Subcutaneous abdominal adipose tissue (tissue), 5 donors: ENCODE results near the gene PVALEF.

Source experiments
- H3K27ac ChIP-seq: one replicate; pipeline ENCODE4 v1.7.0; 2013; ENCODE audit warnings: low read depth, mild to moderate bottlenecking, inconsistent platforms, low read length, moderate library complexity
- H3K27me3 ChIP-seq, 5 donors: one replicate each; pipeline ENCODE4 v1.7.0; 2013; ENCODE audit warnings: low read length in 5 of 5, inconsistent platforms in 1 of 5; ENCODE audit not compliant: control insufficient read depth in 5 of 5, insufficient read depth in 4 of 5
- H3K36me3 ChIP-seq, 5 donors: one replicate each; pipeline ENCODE4 v1.7.0; 2013; ENCODE audit warnings: low read length in 5 of 5; ENCODE audit not compliant: control insufficient read depth in 5 of 5, insufficient read depth in 5 of 5
- H3K4me1 ChIP-seq, 5 donors: one replicate each; pipeline ENCODE4 v1.7.0; 2013; ENCODE audit warnings: low read length in 5 of 5, mild to moderate bottlenecking in 3 of 5, moderate library complexity in 1 of 5; ENCODE audit not compliant: control insufficient read depth in 5 of 5, insufficient read depth in 5 of 5
- H3K4me3 ChIP-seq, 5 donors: one replicate each; pipeline ENCODE4 v1.7.0; 2013; ENCODE audit warnings: low read length in 5 of 5, low read depth in 1 of 5
- H3K9ac ChIP-seq, 5 donors: one replicate each; pipeline ENCODE4 v1.7.0; 2013; ENCODE audit warnings: low read length in 5 of 5, mild to moderate bottlenecking in 4 of 5, moderate library complexity in 3 of 5
- H3K9me3 ChIP-seq, 5 donors: one replicate each; pipeline ENCODE4 v1.7.0; 2013; ENCODE audit warnings: low read length in 5 of 5; ENCODE audit not compliant: control insufficient read depth in 5 of 5
- donor health status: healthy.
- donor health status: healthy.
- donor health status: healthy.
- donor health status: healthy.
- donor health status: healthy.

The PVALEF gene

DNA sequence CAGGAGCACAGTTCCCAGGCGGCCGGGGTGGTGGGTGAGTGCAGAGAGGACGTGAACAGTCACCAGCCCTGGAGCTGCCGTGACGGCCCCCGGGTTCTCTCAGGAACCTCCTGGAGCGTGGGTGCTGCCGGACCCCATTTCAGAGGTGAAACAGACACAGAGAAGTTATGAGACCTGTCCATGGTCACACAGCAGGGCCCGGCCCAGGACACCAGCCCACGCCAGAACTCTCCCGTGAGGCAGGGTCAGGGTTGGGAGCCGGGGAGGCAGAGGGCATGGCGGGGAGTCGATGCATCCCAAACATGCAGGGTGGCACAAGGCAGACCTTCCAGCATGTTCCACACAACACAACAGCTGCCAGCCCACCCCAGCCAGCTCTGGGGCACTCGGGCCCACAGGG lies 3.8 kb upstream of the PVALEF start:
- Histone ChIP-seq H3K9ac (no peak overlapping the region), H3K9me3 (no peaks in the 10 kb centered on the region), H3K36me3 (no peaks in the 10 kb centered on the region), H3K4me3 (no peak overlapping the region), H3K4me1 (peaks cover 0 to 25% (median 11%) of the 10 kb centered on the region in 5 donors), H3K27ac (no peak overlapping the region), H3K27me3 (peaks cover 19 to 48% (median 31%) of the 10 kb centered on the region in 5 donors)

DNA sequence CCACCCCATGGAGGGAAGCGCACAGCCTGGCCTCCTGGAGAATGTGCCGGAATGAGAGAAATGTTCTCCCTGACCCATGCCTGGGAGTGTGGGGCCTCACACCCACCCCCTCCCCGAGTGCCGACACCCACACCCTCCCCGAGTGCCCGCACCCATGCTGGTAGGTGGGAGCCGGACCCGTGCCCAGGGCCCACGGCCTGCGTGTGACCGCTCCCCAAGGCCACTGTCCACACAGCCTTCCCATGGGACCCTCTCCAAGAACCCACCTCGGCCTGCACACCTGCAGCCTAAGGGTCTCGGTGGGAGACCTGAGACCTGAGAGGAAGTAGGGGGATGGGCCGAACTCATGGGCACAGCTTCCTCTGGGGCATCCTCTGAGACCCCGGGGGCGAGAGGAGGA lies 3.3 kb upstream of the PVALEF start:
- Histone ChIP-seq H3K9ac (no peak overlapping the region), H3K9me3 (no peaks in the 10 kb centered on the region), H3K4me1 (peaks cover 0 to 25% (median 11%) of the 10 kb centered on the region in 5 donors), H3K36me3 (no peaks in the 10 kb centered on the region), H3K4me3 (no peak overlapping the region), H3K27ac (no peak overlapping the region), H3K27me3 (peaks cover 19 to 51% (median 35%) of the 10 kb centered on the region in 5 donors)

DNA sequence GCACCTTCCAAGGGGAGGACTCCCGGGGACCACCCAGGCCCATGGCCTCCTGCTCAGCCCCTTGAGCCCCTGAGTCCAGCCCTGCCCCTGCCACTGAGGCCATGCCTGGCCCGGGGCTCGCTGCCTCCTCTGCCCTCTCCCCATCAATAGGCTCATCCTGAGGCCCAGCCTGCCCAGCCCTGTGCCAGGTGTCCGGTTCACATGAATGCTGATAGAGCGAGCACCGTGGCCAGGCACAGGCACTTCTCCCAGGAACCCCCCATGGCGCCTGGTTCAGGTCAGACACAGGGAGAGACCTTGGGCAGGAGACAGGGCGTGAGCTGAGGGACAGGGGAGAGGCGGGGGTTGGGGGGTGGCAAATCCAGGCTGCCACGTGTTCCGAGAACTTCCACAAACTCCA lies 2.8 kb upstream of the PVALEF start:
- Histone ChIP-seq H3K36me3 (no peaks in the 10 kb centered on the region), H3K27me3 (peaks cover 19 to 52% (median 38%) of the 10 kb centered on the region in 5 donors), H3K9me3 (no peaks in the 10 kb centered on the region), H3K4me3 (no peak overlapping the region), H3K27ac (no peak overlapping the region), H3K9ac (no peak overlapping the region), H3K4me1 (peaks cover 0 to 25% (median 11%) of the 10 kb centered on the region in 5 donors)

DNA sequence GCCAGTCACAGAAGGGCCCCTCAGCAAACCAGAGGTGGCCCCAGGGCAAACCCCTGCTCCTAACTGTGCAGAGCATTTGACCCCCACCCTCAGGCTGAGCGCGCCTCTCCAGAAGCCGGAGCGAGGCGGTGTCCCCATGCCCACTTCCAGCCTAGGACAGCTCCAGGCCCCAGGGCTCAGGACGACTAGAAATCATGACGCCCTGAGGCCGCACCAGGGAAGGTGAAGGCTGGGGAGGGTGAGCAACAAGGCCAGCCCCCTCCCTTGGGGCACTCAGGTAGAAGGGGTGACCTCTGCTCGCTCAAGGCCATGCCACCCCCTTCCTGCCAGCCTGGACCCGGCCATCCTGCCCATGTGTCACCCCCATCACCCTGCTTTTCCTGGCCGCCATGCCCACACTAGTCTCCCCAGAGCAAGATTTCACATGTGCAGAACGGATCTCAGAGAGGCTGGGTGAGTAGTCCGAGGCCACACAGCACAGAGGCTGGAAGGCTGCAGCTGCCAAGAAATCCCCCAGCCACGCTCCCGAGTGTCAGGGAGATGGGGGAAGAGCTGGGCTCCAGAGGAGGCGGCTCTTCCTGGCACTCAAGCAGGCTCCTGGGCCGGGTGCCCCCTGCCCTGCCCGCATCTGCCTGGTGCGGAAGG lies 2.1 kb upstream of the PVALEF start:
- Histone ChIP-seq H3K9ac (no peak overlapping the region), H3K27me3 (peaks cover 19 to 56% (median 38%) of the 10 kb centered on the region in 5 donors), H3K27ac (no peak overlapping the region), H3K4me3 (no peak overlapping the region), H3K36me3 (no peaks in the 10 kb centered on the region), H3K4me1 (peaks cover 0 to 25% (median 11%) of the 10 kb centered on the region in 5 donors), H3K9me3 (no peaks in the 10 kb centered on the region)

DNA sequence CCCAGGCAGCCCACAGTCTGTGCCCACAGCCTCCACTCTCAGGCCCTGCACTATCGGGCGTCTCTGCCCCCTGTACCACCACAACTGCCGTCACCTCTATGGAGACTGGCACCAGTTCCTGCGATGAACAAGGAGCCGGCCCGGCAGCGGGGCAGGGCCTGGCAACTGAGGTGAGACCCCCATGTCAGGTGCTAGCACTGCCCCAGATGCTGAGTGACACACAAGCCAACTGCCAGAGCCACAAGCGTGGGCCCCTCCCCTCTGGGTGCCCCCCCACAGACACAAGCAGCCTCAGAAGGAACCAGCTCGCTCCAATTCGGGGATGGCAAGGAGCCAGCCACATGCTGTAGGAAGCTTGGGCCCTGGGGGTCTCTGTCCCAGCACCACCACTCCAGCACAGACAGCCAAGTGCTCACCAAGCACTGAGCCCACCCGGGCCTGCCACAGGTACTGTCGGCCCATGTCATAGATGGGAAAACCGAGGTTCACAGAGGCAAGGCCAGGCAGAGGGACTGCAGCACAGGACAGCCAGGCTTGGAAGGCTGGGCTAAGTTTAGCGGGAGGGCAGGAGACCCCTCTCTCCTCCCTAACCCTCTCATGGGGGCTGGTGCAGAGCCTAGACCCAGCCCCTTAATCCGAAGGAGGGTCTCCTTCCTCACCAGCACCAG lies 1.5 kb upstream of the PVALEF start:
- Histone ChIP-seq H3K9ac (no peak overlapping the region), H3K9me3 (no peaks in the 10 kb centered on the region), H3K4me3 (no peak overlapping the region), H3K27ac (no peak overlapping the region), H3K4me1 (peaks cover 0 to 25% (median 11%) of the 10 kb centered on the region in 5 donors), H3K27me3 (peaks cover 19 to 56% (median 41%) of the 10 kb centered on the region in 5 donors), H3K36me3 (no peaks in the 10 kb centered on the region)

DNA sequence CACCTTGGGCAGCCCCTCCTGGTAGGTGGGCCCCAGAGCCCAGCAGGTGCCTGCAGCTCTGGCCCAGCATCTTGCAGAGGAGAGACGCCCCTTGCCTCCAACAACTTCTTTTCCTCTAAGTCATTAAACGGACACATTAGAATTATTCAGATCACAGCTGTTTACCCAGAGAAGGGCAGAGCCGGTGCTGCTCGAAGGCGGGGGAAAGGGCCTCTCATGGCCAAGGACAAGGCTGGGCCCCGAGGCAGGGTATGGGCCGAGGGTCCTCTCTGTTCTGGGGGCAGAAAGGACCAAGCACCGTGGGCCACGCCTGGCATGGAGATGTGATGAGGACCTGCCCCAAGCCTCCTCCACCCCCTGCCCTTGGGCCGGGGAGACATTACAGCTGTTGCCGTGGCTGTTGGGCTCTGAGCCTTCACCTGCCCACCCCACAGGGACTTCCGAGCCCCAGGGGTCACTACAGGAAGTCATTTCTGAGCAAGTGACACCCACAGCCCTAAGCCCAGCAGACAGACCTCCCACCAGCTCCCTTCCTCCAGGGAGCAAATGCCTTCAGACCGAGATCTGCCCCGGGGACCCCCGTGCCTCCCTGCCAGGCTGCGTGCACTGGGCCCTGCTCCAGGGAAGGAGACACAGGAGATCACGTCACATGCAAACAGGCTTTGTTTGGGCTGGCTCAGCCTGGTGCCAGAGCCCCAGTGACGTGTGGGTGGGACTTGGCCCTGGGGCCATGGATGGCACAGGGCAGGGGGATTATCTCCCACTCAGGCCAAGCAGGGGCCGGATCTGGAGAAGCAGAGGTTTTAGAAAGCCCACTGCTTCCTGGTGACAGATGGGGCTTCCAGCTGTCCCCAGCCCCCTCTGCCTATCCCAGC lies 699 bp upstream of the PVALEF start:
- H3K4me3 ChIP-seq: no peak overlapping the region
- peaks cover 0 to 21% (median 10%) of the 10 kb centered on the region in 5 donors for H3K4me1 ChIP-seq
- H3K9ac ChIP-seq: no peak overlapping the region
- H3K27ac ChIP-seq: no peak overlapping the region
- H3K27me3 ChIP-seq: peaks cover 19 to 53% (median 41%) of the 10 kb centered on the region in 5 donors
- H3K9me3 ChIP-seq: no peaks in the 10 kb centered on the region
- no peaks in the 10 kb centered on the region for H3K36me3 ChIP-seq

DNA sequence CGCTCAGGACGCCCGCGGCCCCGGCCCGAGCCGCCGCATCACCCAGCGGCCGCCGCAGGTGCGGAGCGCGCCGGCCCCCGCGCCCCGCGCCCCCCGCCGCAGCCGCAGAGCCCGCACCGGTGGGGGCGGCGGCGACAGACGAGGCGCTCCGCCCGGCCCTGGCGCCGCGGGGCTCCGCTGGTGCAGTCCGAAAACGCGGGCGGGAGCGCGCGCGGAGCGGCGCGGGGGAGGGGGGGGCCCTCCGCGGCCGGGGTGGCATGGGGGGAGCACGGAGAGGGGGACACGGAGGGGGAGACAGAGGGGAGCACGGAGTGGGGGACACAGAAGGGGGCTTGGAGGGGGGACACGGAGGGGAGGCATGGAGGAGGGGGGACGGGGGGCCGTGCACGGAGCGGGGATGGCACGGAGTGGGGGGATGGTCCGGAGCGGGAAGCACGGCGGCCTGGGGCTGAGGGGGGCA lies 756 bp downstream of the PVALEF start, which contains the start of gene AATK:
Gene AATK, minus strand, starts transcription at position 189 of the 460 bp plus-strand sequence. CDS start 229 bp downstream, outside the sequence.
- peak within 1 kb of the TSS in 2 of 5 donors; percentile 40 to 47 for H3K4me3 ChIP-seq
- H3K36me3 ChIP-seq: no peaks in the 10 kb centered on the region
- no peak within 1 kb of the TSS for H3K27ac ChIP-seq
- H3K4me1 ChIP-seq: peaks cover 0 to 9% (median 5%) of the 10 kb centered on the region in 5 donors
- H3K9me3 ChIP-seq: no peaks in the 10 kb centered on the region
- H3K27me3 ChIP-seq: peaks cover 14 to 49% (median 36%) of the 10 kb centered on the region in 5 donors
- no peak within 1 kb of the TSS for H3K9ac ChIP-seq

DNA sequence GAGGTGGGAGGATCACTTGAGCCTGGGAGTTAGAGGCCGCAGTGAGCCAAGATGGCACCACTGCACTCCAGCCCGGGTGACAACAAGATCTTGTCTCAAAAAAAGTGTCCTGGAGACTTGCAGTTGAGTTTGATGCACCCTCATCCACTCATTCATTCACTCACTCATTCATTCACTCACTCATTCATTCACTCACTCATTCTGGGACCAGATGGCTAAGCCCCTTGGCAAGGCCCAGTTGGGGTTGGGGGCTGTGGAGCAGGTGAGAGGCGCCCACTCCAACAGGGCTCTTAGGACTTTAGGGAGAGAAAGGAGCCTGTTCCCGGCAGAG lies 1.9 kb downstream of the PVALEF start:
- Histone ChIP-seq H3K36me3 (no peaks in the 10 kb centered on the region), H3K4me3 (no peak overlapping the region)

DNA sequence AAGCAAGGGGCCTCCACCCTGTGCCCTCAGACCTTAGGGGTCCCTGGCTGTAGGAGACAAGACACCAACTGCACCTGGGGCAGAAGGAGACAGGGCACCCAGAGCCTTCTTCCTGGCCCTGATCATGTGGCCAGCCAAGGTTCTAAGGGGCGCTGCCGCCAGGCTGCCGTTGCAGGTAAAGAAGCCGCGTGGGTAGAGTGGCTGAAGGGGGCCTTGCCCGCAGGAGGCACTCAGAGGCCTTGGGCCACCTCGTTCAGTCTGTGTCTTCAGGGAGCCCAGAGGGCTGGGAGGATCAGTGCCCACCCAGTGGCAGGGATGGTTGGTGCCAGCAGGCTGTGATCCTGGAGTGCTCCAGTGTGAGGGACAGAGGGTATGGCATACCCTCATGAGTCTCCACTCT lies 2.3 kb downstream of the PVALEF start:
- Histone ChIP-seq H3K4me3 (no peak overlapping the region), H3K9ac (no peak overlapping the region), H3K4me1 (peaks cover 0 to 9% (median 5%) of the 10 kb centered on the region in 5 donors), H3K27ac (no peak overlapping the region), H3K27me3 (peaks cover 16 to 41% (median 30%) of the 10 kb centered on the region in 5 donors), H3K9me3 (no peaks in the 10 kb centered on the region), H3K36me3 (no peaks in the 10 kb centered on the region)

More for the DNA sequence above, 1.9 kb downstream of the PVALEF start:
- H3K4me1 ChIP-seq: peaks cover 0 to 8% (median 5%) of the 10 kb centered on the region in 5 donors
- H3K9ac ChIP-seq: no peak overlapping the region
- H3K27me3 ChIP-seq: peaks cover 16 to 45% (median 34%) of the 10 kb centered on the region in 5 donors
- no peak overlapping the region for H3K27ac ChIP-seq
- H3K9me3 ChIP-seq: no peaks in the 10 kb centered on the region
